Activated CD8-positive, alpha-beta memory T cell treated with anti-CD3 and anti-CD28 coated beads, Interleukin-2, amount 50 U/mL, for 1 hour (primary cell): ENCODE data around the gene SECTM1.

Source experiments
- DNase-seq: peaks from one replicate; pipeline ENCODE4 v3.0.0-alpha.2; 2020; ENCODE audit errors: extremely low read depth

The SECTM1 gene

DNA sequence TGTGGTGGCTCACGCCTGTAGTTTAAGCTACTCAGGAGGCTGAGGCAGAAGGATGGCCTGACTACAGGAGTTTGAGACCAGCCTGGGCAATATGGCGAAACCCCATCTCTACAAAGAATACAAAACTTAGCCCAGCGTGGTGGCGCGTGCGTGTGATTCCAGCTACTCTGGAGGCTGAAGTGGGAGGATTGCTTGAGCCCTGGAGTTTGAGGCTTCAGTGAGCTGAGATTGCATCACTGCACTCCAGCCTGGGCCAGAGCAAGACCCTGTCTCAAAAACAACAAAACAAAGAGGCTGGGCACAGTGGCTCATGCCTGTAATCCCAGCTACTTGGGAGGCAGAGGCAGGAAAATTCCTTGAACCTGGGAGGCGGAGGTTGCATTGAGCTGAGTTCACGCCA lies 53.0 kb downstream of the SECTM1 start:
- no peak for DNase-seq

DNA sequence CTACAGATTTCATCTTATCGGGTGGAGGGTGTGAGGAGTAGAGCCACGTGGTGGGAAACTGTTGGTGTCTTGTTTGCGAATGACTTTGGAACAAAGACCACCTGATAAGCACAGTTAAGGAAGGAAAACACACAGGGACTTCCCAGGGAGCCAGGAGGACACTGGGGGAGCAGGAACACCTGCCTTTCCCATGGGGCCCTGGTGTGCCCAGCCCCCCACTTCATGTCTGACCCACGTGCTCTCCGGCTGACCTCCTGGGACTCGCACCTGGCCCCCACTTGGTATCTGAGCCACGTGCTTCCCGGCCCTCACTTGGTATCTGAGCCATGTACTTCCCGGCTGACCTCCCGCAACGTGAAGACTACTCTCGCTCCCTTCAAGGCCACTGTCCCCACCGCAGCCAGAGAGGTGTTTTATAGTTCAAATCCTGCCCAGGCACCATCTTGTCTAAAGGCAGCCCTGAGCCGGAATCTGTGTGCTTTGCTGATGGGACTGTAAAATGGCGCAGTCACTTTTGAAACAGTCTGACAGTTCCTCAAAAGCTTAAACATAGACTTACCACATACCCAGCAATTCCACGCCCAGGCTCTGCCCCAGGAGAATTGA lies 54.7 kb downstream of the SECTM1 start:
- no peak for DNase-seq

DNA sequence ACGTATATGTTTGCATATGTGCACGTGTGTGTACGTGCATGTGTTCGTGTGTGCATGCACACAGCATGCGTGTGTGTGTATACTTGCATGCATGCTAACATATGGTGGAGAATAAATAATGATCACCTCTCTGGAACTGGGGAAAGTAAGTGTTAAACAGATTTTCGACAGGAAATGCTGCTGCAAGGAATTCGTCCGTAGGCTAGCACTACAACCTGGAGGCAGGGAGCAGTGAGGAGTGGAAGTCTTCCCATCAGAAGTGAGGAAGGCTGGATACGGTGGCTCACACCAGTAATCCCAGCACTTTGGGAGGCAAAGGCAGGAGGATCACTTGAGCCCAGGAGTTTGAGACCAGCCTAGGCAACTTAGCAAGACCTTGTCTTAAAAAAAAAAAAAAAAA lies 55.3 kb downstream of the SECTM1 start:
- no peak for DNase-seq

DNA sequence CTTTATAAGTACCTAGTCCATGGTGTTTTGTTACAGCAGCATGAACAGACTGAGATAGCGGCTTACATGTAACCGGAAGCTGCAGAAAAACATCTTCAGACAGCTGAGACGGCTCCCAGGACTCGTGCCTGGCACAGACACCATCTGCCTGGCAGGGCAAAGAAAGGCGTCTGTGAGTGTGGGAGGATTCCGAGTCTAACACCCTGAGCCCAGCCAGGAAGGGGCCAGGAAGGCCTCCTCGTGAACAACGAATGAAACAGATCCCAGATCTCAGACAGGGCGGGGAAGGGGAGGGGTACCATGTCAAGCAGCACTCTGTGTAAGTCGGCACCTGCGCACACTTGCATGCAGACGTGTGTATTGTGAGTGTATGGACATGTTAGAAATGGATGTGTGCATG lies 55.7 kb downstream of the SECTM1 start:
- DNase-seq, result no peak

DNA sequence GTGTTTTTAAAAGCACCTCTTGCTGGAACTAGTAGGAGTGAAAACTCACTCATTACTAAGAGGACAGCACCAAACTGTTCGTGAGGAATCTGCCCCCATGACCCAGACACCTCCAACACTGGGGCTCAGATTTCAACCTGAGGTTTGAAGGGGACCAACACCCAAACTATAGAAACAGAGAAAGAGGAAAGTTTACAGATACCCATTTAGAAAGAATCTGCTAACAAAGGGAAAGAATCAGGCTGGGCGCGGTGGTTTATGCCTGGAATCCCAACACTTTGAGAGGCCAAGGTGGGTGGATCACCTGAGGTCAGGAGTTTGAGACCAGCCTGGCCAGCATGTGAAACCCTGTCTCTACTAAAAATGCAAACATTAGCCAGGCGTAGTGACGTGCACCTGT lies 56.6 kb downstream of the SECTM1 start:
- DNase-seq, result no peak

DNA sequence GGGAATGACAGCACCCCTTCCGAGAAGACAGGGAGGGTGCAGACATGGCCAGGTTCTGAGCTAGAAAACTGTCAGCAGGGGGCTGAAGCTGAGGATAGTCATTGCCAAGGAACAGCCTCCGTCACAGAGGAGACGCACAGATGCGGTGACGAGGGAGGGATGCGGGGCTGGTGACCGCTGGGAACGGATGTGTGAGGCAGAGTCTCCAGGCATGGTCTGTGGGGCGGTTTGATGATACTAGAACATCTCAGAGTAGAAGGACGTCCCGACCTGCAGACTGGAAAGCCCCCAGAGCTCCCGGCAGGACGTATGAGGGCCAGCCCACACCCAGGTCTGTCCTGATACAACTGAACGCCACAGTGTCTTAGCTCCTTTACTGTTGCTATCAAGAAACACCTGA lies 58.2 kb downstream of the SECTM1 start:
- DNase-seq, result no peak

DNA sequence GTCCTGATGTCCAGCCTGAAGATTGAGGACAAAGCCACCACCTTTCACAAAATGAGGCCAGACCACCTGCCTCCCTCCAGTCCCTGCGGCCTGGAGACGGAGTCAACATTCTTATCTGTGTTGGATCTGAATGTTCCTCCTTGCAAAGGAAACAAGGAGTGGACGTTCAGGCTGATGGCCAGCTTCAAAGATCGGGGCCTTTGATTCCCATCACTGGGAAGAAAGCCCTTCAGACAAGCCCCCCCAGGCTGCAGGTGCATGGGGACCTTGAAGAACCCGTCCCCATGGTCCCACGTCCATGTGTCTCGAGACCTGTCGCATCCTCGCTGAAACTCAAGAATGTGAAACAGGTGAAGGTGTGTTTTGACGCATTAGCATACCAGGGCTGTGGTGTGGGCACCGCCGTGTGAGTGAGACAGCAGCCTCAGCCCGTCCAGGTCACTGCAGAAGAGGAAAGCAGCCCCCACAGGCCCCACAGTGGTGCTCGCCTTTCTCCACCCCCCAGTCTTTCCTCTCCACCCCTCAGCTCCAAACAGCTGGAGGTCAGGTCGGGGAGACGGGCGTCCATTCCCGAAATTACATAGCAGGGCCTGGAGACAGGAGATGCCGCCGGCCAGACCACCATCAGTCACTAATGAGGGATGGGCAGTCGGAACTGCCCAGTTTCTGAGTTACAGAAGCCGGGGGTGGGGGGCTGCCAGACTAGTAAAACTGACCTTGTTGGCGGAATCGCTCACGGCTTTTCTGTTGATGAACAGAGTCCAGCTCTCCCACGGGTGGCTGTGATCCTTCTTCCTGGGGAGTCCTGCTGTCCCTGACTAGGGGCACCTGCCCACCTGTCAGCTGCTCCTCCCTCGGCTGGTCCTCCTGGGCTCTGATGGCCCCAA lies 59.2 kb downstream of the SECTM1 start:
- no peak for DNase-seq

DNA sequence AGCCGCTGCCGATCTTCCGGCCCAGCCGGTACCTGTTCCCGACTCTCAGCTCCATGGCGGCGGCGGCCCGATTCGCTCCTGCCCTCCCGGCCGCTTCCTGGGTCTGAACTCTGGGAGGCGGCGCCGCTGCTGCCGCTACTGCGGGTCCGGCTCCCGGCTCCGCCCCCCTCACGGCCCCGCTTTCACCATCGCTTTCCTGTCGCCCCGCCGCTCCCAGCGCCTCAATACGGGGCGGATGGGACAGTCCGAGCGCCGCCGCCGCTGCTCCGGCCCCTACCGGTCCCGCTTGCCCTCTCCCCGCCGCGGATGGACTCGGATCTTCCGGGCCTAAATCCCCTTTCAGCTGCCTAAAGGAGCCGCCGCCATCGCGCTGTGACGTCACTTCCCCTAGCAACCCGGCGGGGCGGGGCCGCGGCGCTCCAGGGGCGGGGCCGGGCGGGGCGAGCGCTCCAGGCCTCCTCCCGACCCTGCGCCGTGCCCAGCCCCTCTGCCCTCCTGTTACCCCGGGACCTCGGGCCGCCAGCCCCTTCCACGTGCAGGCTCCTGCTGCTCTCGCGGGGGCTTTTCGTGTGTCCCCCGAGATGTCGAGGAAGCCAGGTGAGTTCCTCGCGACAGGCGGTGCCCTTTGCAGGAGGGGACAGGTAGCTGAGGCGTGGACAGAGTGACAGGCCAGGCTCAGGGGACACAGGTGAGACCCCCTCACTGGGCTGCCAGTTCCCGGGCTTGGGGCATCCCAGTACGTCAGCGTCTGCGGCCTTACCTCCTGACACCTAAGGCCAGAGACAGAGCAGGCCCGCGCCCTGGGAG lies 60.0 kb downstream of the SECTM1 start, which contains the start of gene CSNK1D:
TSS of gene CSNK1D (minus strand) at position 374 of the 807 bp plus-strand sequence. CDS start at position 55, 319 bp downstream.
- peak; percentile 78 for DNase-seq

DNA sequence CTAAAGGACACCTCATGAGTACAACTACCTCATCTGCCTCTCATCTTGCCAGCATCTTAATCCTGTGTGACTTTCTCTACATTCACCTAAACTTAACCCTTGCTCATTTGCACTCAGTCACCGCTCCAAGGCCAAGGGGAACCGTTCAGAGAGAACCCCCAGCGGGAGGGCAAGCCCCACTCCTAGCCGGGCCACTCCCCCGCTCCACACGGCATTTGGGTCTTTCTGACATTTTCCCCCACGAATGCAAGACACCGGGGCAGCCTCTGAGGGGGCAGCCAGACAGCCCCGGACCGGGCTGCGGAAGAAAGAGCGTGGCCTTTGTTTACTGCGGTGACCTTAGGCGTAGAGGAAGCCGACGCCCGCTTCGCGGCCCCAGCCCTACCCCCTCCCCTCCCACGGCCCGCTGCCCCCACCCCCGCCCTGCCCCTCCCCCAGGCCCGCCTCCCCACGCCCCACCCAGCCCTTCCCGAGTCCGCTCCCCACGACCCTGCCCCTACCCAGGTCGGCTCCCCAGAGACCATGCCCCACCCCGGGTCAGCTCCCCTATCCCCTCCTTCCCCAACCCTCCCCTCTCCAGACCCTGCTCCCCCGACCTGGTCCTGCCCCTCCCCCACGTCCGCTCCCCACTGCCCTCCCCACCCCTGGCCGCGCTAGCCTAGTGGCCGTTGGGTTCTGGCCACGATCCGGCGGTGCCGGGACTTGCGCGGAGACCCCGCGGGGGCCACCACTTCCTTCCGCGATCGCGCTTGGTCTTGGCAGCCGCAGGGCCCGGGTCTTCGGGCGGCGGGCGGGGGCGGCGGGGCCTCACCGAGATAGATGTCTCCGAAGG lies 60.9 kb downstream of the SECTM1 start:
- no peak for DNase-seq

DNA sequence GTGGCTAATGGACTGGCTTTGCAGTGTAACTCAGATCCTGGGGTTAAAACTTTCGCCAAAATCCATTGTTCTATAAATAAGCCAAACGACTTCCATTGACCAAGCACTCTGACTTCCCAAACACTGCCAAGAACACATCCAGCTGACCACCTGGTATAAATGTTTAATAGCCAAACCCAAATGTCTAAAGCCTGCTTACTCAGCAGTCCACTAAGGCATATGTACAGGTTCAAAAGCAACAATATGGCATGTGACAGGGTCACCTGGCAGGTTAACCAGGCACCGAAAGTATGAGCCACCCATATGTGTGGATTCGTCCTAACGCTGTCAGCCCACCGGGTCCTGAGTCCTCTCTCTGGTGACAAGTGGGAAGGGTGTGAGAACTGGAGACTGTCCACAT lies 62.2 kb downstream of the SECTM1 start:
- no peak for DNase-seq
